ENCODE measurements around the gene SNAP25. TPM values are rescaled to one million over a fixed set of nuclear protein-coding genes. Genes with fewer than 3 reads are reported as not detected.

SNAP25 gene
- total RNA-seq, 1 donor, result 8.6 TPM

- no peak for TF ChIP-seq CTCF (IDR thresholded peaks at IDR 0.05; ENCODE audit: insufficient read depth, low read depth, low read length)
- peak; percentile 26 for DNase-seq (ENCODE audit: low read depth)
- H3K4me3 ChIP-seq (ENCODE audit: low read depth, low read length), result no peak overlapping the region
Measured at GRCh38 chr20:10177326-10177725, 41.3 kb upstream of the SNAP25 start.

- no peak for DNase-seq (ENCODE audit: low read depth)
- H3K4me3 ChIP-seq (ENCODE audit: low read depth, low read length), result no peak overlapping the region
- TF ChIP-seq CTCF (IDR thresholded peaks at IDR 0.05; ENCODE audit: insufficient read depth, low read depth, low read length), result no peak
Measured at GRCh38 chr20:10178091-10178490, 40.5 kb upstream of the SNAP25 start.

GRCh38 chr20:10178727-10179313, 39.8 kb upstream of the SNAP25 start:
- no peak for DNase-seq (ENCODE audit: low read depth)
- TF ChIP-seq CTCF (IDR thresholded peaks at IDR 0.05; ENCODE audit: insufficient read depth, low read depth, low read length), result no peak

GRCh38 chr20:10179574-10180298, 38.9 kb upstream of the SNAP25 start:
- DNase-seq (ENCODE audit: low read depth), result no peak
- H3K4me3 ChIP-seq (ENCODE audit: low read depth, low read length), result no peak overlapping the region
- TF ChIP-seq CTCF (IDR thresholded peaks at IDR 0.05; ENCODE audit: insufficient read depth, low read depth, low read length), result peak; percentile 49

More at GRCh38 chr20:10178727-10179313, 39.8 kb upstream of the SNAP25 start:
- H3K4me3 ChIP-seq (ENCODE audit: low read depth, low read length), result no peak overlapping the region

- H3K4me3 ChIP-seq (ENCODE audit: low read depth, low read length), result no peak overlapping the region
- TF ChIP-seq CTCF (IDR thresholded peaks at IDR 0.05; ENCODE audit: insufficient read depth, low read depth, low read length), result no peak
- no peak for DNase-seq (ENCODE audit: low read depth)
Measured at GRCh38 chr20:10180651-10181235, 37.9 kb upstream of the SNAP25 start.

- no peak for TF ChIP-seq CTCF (IDR thresholded peaks at IDR 0.05; ENCODE audit: insufficient read depth, low read depth, low read length)
- no peak overlapping the region for H3K4me3 ChIP-seq (ENCODE audit: low read depth, low read length)
- DNase-seq (ENCODE audit: low read depth), result no peak
Measured at GRCh38 chr20:10185741-10186558, 32.7 kb upstream of the SNAP25 start.
